ENCODE measurements around the gene LAMP5. TPM values are rescaled to one million over a fixed set of nuclear protein-coding genes. Genes with fewer than 3 reads are reported as not detected.

LAMP5 gene
- total and polyA plus RNA-seq, 2 experiments from 2014 or later, result 0.89 to 1.9 TPM

DNA sequence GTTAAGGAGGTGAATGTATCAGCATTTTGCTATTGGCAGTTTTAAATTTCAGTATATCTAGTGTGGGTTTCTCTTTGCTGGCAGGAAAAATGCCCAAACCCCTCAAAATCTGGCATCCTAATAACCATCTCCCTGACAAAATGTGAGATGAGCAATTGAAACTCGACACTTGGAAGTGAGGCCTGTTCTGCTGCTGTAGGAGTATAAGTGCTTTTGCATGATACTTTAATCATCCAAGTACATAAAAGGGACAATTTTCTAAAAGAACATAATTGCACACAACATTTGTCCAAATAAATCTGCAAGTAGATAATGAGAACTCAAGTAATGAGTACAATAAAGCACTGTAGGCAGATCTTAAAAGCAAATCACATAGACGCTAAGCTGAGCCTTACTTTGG, 36.5 kb downstream of the LAMP5 start:
- Histone ChIP-seq H3K9me3 (ENCODE audit: low read depth) (no peaks in the 10 kb centered on the region), H3K36me3 (no peaks in the 10 kb centered on the region), H3K4me1 (ENCODE audit: low read depth) (no peaks in the 10 kb centered on the region), H3K27ac (no peak overlapping the region), H3K4me3 (no peak overlapping the region), H3K27me3 (no peaks in the 10 kb centered on the region)
- TF ChIP-seq, protein P1, sequence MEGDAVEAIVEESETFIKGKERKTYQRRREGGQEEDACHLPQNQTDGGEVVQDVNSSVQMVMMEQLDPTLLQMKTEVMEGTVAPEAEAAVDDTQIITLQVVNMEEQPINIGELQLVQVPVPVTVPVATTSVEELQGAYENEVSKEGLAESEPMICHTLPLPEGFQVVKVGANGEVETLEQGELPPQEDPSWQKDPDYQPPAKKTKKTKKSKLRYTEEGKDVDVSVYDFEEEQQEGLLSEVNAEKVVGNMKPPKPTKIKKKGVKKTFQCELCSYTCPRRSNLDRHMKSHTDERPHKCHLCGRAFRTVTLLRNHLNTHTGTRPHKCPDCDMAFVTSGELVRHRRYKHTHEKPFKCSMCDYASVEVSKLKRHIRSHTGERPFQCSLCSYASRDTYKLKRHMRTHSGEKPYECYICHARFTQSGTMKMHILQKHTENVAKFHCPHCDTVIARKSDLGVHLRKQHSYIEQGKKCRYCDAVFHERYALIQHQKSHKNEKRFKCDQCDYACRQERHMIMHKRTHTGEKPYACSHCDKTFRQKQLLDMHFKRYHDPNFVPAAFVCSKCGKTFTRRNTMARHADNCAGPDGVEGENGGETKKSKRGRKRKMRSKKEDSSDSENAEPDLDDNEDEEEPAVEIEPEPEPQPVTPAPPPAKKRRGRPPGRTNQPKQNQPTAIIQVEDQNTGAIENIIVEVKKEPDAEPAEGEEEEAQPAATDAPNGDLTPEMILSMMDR (IDR thresholded peaks at IDR 0.05; ENCODE audit: low read depth, low read length), result no peak
- no peak for DNase-seq (ENCODE audit: low read depth in 1 of 2, low spot score in 1 of 2)

DNA sequence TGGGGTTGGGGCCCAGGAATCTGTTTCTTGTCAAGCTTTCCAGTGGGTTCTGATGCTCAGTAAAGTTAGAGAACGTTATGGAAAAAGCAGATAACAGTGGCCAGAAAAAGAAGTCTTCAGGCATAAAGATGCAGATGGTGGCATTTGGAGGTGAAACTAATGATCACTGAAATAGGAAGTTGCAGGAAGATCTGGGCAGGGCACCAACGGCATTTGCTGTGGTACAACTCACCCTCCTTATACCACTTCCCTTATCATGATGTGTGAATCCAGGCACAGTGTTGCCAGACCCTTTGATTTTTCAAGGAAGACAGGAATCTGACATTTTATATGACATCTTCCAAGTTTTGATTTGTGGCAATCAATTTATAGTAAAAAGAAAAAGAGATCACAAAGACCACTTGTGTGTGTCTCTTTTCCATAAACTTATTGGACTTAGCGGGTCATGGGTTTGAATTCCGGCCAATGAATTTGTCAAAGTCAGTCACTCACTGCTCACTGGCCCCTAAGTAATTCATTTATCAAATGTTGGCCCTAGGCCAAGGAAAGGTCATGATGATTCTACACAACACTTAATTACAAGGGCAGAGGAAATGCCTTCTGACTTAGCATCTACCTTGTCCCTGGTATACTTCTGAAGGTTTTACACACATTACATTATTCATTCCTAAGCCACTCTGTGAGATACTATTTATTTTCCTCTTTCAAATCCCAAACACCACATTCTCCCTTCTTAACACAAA, 37.6 kb downstream of the LAMP5 start:
- Histone ChIP-seq H3K4me1 (ENCODE audit: low read depth) (no peaks in the 10 kb centered on the region), H3K27ac (no peak overlapping the region), H3K36me3 (no peaks in the 10 kb centered on the region), H3K27me3 (no peaks in the 10 kb centered on the region), H3K9me3 (ENCODE audit: low read depth) (no peaks in the 10 kb centered on the region), H3K4me3 (no peak overlapping the region)
- TF ChIP-seq, protein P1 (IDR thresholded peaks at IDR 0.05; ENCODE audit: low read depth, low read length), result no peak
- peak in 1 of 2 donors; percentile 14 for DNase-seq (ENCODE audit: low read depth in 1 of 2, low spot score in 1 of 2)

DNA sequence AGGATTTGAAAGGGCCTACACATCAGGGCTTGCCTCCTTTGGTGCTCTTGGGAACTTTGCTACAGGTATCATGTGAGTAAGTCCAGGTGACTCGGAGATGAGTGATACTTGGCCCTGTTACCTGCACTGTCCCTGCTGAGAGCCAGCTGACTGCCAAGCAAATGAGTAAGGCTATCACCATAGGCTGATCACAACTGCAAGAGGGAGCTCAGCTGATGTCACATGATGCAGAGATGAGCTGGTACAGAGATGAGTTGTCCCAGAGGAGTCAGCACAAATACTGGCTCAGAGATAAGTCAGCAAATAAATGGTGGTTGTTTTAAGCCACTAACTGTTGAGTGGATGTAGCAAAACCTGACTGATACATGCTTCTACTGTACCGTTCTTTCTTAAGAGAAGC, 41.4 kb downstream of the LAMP5 start:
- TF ChIP-seq, protein P1 (IDR thresholded peaks at IDR 0.05; ENCODE audit: low read depth, low read length), result no peak

DNA sequence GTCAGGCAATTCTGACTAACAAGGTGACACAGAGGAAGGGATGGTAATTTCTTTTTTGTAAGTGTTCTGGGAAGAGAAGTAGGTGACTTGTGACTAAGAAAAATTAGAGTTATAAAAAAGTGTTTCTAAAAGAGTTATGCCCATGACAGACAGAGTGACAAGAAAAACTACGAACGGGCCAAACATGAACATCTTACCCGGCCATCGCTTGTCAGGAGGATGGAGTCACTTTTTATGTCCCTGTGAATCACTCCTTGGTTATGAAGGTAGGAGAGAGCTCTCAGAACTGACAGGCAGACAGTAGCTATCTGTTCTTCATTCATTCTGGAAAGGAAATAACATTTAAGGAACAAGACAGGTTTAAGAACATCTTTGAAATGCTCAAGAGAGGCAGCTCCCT, 43.0 kb downstream of the LAMP5 start:
- Histone ChIP-seq H3K36me3 (no peaks in the 10 kb centered on the region), H3K27me3 (no peaks in the 10 kb centered on the region), H3K9me3 (ENCODE audit: low read depth) (no peaks in the 10 kb centered on the region), H3K4me1 (ENCODE audit: low read depth) (no peaks in the 10 kb centered on the region), H3K27ac (no peak overlapping the region), H3K4me3 (no peak overlapping the region)
- TF ChIP-seq, protein P1 (IDR thresholded peaks at IDR 0.05; ENCODE audit: low read depth, low read length), result no peak
- no peak for DNase-seq (ENCODE audit: low read depth in 1 of 2, low spot score in 1 of 2)

More for the DNA sequence above, 41.4 kb downstream of the LAMP5 start:
- H3K27ac ChIP-seq, result no peak overlapping the region
- DNase-seq (ENCODE audit: low read depth in 1 of 2, low spot score in 1 of 2), result no peak
- no peaks in the 10 kb centered on the region for H3K27me3 ChIP-seq
- no peaks in the 10 kb centered on the region for H3K4me1 ChIP-seq (ENCODE audit: low read depth)
- no peak overlapping the region for H3K4me3 ChIP-seq
- no peaks in the 10 kb centered on the region for H3K9me3 ChIP-seq (ENCODE audit: low read depth)
- no peaks in the 10 kb centered on the region for H3K36me3 ChIP-seq

DNA sequence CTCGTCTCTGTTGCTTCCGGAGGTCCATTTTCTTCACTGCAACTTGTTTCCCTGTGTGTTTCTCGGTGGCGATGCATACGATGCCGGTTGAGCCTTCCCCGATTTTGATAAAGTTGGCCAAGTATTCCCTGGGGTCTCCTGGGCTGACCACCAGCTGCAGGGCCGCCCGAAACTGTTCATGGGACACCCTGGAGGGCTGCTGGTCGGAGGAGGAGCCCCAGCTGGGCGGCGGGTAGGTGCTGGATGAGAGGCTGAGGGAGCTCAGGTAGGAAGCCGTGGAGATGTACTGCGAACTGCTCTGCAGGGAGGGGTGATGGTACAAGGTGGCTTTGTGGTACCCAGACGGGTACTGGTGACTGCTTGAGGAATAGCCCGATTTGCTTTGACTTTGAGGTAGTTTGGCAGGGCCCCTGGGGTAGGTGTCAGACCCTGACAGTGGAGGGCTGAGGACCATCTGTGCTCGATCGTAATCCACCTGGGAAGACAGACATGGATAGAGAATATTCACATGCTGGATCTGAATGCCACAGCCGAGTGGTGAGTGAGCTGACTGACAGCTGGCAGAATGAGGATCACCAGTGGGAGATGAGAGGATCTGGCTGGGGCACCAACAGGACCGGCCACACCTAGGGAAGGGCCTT, 51.6 kb downstream of the LAMP5 start:
- TF ChIP-seq, protein P1 (IDR thresholded peaks at IDR 0.05; ENCODE audit: low read depth, low read length), result no peak
- H3K27me3 ChIP-seq, result no peaks in the 10 kb centered on the region
- H3K36me3 ChIP-seq, result no peaks in the 10 kb centered on the region
- H3K4me1 ChIP-seq (ENCODE audit: low read depth), result peaks cover 8% of the 10 kb centered on the region
- no peak overlapping the region for H3K4me3 ChIP-seq
- H3K27ac ChIP-seq, result no peak overlapping the region
- no peaks in the 10 kb centered on the region for H3K9me3 ChIP-seq (ENCODE audit: low read depth)
- DNase-seq (ENCODE audit: low read depth in 1 of 2, low spot score in 1 of 2), result no peak

All from cardiac muscle cell (in vitro differentiated cells and primary cell).